GM23338 (cell line): ENCODE measurements around the gene OAS2. TPM values are rescaled to one million over a fixed set of nuclear protein-coding genes. Genes with fewer than 3 reads are reported as not detected.
A peak's percentile ranks its signal among the peaks of the same experiment; 100 is the strongest.

Experiments used
- ATAC-seq: fragments of 200-7000 bp; cut with Tn5 transposase; 3 replicates; pipeline ENCODE4 v1.9.1; 2020
- DNase-seq: peaks from one replicate; pipeline ENCODE4 v3.0.0-alpha.2; 2015; ENCODE audit warnings: low spot score
- H2AFZ ChIP-seq: fragments of 200-600 bp; sonication (generic); 2 replicates; pipeline ENCODE4 v1.8.0; 2016; ENCODE audit warnings: antibody characterized with exemption, mild to moderate bottlenecking, moderate library complexity
- H3F3A ChIP-seq: fragments of 200-600 bp; sonication (generic); replicated peaks from 2 replicates; pipeline ENCODE4 v1.8.0; 2017; ENCODE audit warnings: antibody characterized with exemption, mixed run types, low read depth
- H3K27ac ChIP-seq: fragments of 200-600 bp; sonication (generic); 2 replicates; pipeline ENCODE4 v1.6.1; 2016; ENCODE audit warnings: low read depth
- H3K27me3 ChIP-seq: fragments of 200-600 bp; sonication (generic); 2 replicates; pipeline ENCODE4 v1.8.0; 2016; ENCODE audit warnings: mild to moderate bottlenecking, mixed run types, moderate library complexity; ENCODE audit not compliant: insufficient read depth
- H3K36me3 ChIP-seq: fragments of 200-600 bp; sonication (generic); 2 replicates; pipeline ENCODE4 v1.8.0; 2016; ENCODE audit warnings: mild to moderate bottlenecking; ENCODE audit not compliant: insufficient read depth
- H3K4me1 ChIP-seq: fragments of 200-600 bp; sonication (generic); 2 replicates; pipeline ENCODE4 v1.8.0; 2016; ENCODE audit warnings: mild to moderate bottlenecking, moderate library complexity; ENCODE audit not compliant: insufficient read depth
- H3K4me2 ChIP-seq: fragments of 200-600 bp; sonication (generic); 2 replicates; pipeline ENCODE4 v1.7.1; 2017; ENCODE audit warnings: mixed run types
- H3K4me3 ChIP-seq: fragments of 200-600 bp; sonication (generic); 2 replicates; pipeline ENCODE4 v1.6.1; 2016; ENCODE audit warnings: mixed run types
- H3K79me2 ChIP-seq: fragments of 200-600 bp; sonication (generic); replicated peaks from 2 replicates; pipeline ENCODE4 v1.8.0; 2017; ENCODE audit warnings: mild to moderate bottlenecking; ENCODE audit not compliant: insufficient read depth
- H3K9me2 ChIP-seq: fragments of 200-600 bp; sonication (generic); 2 replicates; pipeline ENCODE4 v1.8.0; 2017; ENCODE audit not compliant: insufficient read depth
- H4K20me1 ChIP-seq: fragments of 200-600 bp; sonication (generic); replicated peaks from 2 replicates; pipeline ENCODE4 v1.8.0; 2017; ENCODE audit warnings: mild to moderate bottlenecking; ENCODE audit not compliant: insufficient read depth
- H3K27ac Mint-ChIP-seq: 2 replicates; pipeline ENCODE4 v1.8.0; 2020; ENCODE audit warnings: inconsistent platforms, mild to moderate bottlenecking, moderate library complexity, mixed read lengths
- H3K27me3 Mint-ChIP-seq: 3 replicates; pipeline ENCODE4 v1.8.0; 2022; ENCODE audit warnings: low read depth, mild to moderate bottlenecking, moderate library complexity, mixed read lengths, inconsistent platforms; ENCODE audit not compliant: insufficient read depth, poor library complexity
- H3K36me3 Mint-ChIP-seq: 3 replicates; pipeline ENCODE4 v1.8.0; 2021; ENCODE audit warnings: low read depth, mild to moderate bottlenecking, inconsistent platforms, moderate library complexity, mixed read lengths
- H3K4me1 Mint-ChIP-seq: 3 replicates; pipeline ENCODE4 v1.8.0; 2020; ENCODE audit warnings: mild to moderate bottlenecking, inconsistent platforms, mixed read lengths
- H3K4me3 Mint-ChIP-seq: 3 replicates; pipeline ENCODE4 v1.8.0; 2021; ENCODE audit warnings: moderate library complexity, mild to moderate bottlenecking, inconsistent platforms, mixed read lengths
- H3K9me3 Mint-ChIP-seq: 3 replicates; pipeline ENCODE4 v1.8.0; 2020; ENCODE audit warnings: moderate library complexity, mild to moderate bottlenecking, inconsistent platforms, mixed read lengths
- CTCF ChIP-seq, 2 experiments: fragments of 200-600 bp in 1 of 2; sonication (generic) in 1 of 2; conservative IDR thresholded peaks; 2 replicates each; pipeline versions ENCODE4 v1.5.1 to v1.6.1; 2016 to 2017; ENCODE audit warnings: antibody characterized with exemption in 2 of 2, low read depth in 2 of 2, mild to moderate bottlenecking in 2 of 2, moderate library complexity in 1 of 2
- STAT1 ChIP-seq: IDR thresholded peaks from one replicate; pipeline ENCODE4 v1.6.1; 2016; ENCODE audit warnings: antibody characterized with exemption; ENCODE audit not compliant: unreplicated experiment
- ZNF331 ChIP-seq: fragments of 250-450 bp; sonication (Bioruptor Pico); IDR thresholded peaks from 2 replicates; pipeline ENCODE4 v1.5.0; 2020; ENCODE audit warnings: low read depth, mild to moderate bottlenecking, moderate library complexity
- ZNF462 ChIP-seq: fragments of 250-450 bp; sonication (Bioruptor Pico); IDR thresholded peaks from 2 replicates; pipeline ENCODE4 v1.5.0; 2020; ENCODE audit warnings: mild to moderate bottlenecking, moderate library complexity
- polyA plus RNA-seq: library from polyadenylated mRNA; unstranded; fragments of >200 nt; fragmentation: Nextera tagmentation; extraction: Ambion mirVana; gene quantifications from 2 replicates; pipeline ENCODE4 v1.2.1, GENCODE V29; 2016
- total RNA-seq: library from RNA; depleted of rRNA; stranded (reverse); fragments of >200 nt; shearing (Covaris generic); gene quantifications from 2 replicates; pipeline ENCODE4 v1.2.3, GENCODE V29; 2014

Gene OAS2
- total and polyA plus RNA-seq, 2 experiments from 2014 or later, result 0.10 TPM; not detected in 1

- TF ChIP-seq ZNF462 (CRISPR knock-in tag) (no peak), ZNF331 (CRISPR knock-in tag) (no peak), STAT1 (no peak)
These were observed 66.2 kb downstream of the OAS2 start (continued) for GRCh38 chr12:113044516-113044915.

GRCh38 chr12:113048716-113049127 lies 70.4 kb downstream of the OAS2 start:
- ATAC-seq, result peak; percentile 83
- peak; percentile 87 for DNase-seq
- H3K4me3 Mint-ChIP-seq, result no peak overlapping the region
- Histone ChIP-seq H3K27me3 (no peaks in the 10 kb centered on the region), H3K36me3 (no peaks in the 10 kb centered on the region), H3K27ac (no peak overlapping the region), H3K4me3 (no peak overlapping the region), H4K20me1 (0 out of 2 replicates have a peak, but pooled peaks cover 2% of the 10 kb centered on the region), H3K4me1 (no peaks in the 10 kb centered on the region), H3F3A (no peaks in the 10 kb centered on the region), H2AFZ (peak overlapping the region; percentile 80; the same call in 1 of the 2 replicates), H3K9me2 (no peaks in the 10 kb centered on the region), H3K79me2 (no peaks in the 10 kb centered on the region), H3K4me2 (no peak overlapping the region)
- H3K9me3 Mint-ChIP-seq, result no peaks in the 10 kb centered on the region
- H3K4me1 Mint-ChIP-seq, result no peaks in the 10 kb centered on the region; the same call in 1 of the 3 replicates
- no peaks in the 10 kb centered on the region for H3K36me3 Mint-ChIP-seq
- H3K27ac Mint-ChIP-seq, result no peak overlapping the region
- peak; percentile 89 to 90 for TF ChIP-seq CTCF (conservative IDR thresholded peaks at IDR 0.05; ENCODE audit: low read depth in 2 of 2)
- TF ChIP-seq ZNF462 (CRISPR knock-in tag), result no peak
- peaks cover 11% of the 10 kb centered on the region for H3K27me3 Mint-ChIP-seq
